Adrenal gland (tissue), 12 donors: Measurements from ENCODE around the gene BACH2. TPM values are rescaled to one million over a fixed set of nuclear protein-coding genes. Genes with fewer than 3 reads are reported as not detected.
"Not testable (repeated sequence)": the region's sequence is repeated elsewhere in the genome, so short reads cannot be mapped to it uniquely, and the experiment has no call there.

ENCODE experiments used
- DNase-seq, 7 donors: peaks; one replicate each; pipeline ENCODE4 v3.0.0-alpha.2; 2019 to 2020
- H3K27ac ChIP-seq, 5 donors: fragments of 200-600 bp; sonication (generic) in 4 of 5; 1 replicate in 3 of 5; 2 replicates in 2 of 5; pipeline versions ENCODE4 v1.5.1 to v1.8.0; 2016 to 2020; ENCODE audit warnings: mild to moderate bottlenecking in 1 of 5
- H3K27me3 ChIP-seq: fragments of 200-600 bp; 2 replicates; pipeline ENCODE4 v1.8.0; 2021
- H3K36me3 ChIP-seq, 2 donors: fragments of 200-600 bp; replicated peaks in 1 of 2; 1 replicate in 1 of 2; 2 replicates in 1 of 2; pipeline versions ENCODE4 v1.5.1 to v1.8.0; 2018 to 2022
- H3K4me1 ChIP-seq, 2 donors: fragments of 200-600 bp; replicated peaks in 1 of 2; 1 replicate in 1 of 2; 2 replicates in 1 of 2; pipeline versions ENCODE4 v1.5.1 to v1.8.0; 2018 to 2021
- H3K4me3 ChIP-seq, 4 donors: fragments of 200-600 bp; sonication (generic) in 3 of 4; one replicate each; pipeline ENCODE4 v1.5.1; 2016 to 2018
- H3K9me3 ChIP-seq, 3 donors: fragments of 200-600 bp; sonication (generic) in 1 of 3; replicated peaks in 1 of 3; 1 replicate in 2 of 3; 2 replicates in 1 of 3; pipeline versions ENCODE4 v1.5.1 to v1.8.0; 2016 to 2021
- POLR2A ChIP-seq, 2 donors: fragments of 450-650 bp; IDR thresholded peaks; one replicate each; pipeline ENCODE4 v1.6.1; 2017; ENCODE audit warnings: antibody characterized with exemption in 2 of 2, mild to moderate bottlenecking in 2 of 2, moderate library complexity in 1 of 2
- WGBS, 4 donors: extraction: QIAGEN DNeasy Blood & Tissue Kit in 2 of 4; methylation state at CpG; one replicate each; pipeline versions ENCODE4 v1.1.5 to v1.1.7; 2013 to 2017; 5-methylcytosine and 5-hydroxymethylcytosine counted together
- intact Hi-C, 2 donors: fragments of 100-400 bp; cut with DNase I; formaldehyde crosslinking; loops; one replicate each; pipeline versions ENCODE4 v1.14.1 to v1.15.0; 2022 to 2023
- polyA plus RNA-seq, 3 donors: library from polyadenylated mRNA; stranded (reverse); fragments of 200-250 nt in 2 of 3; fragments of 350-450 nt in 1 of 3; fragmentation: Illumina TruSeq in 1 of 3; extraction: RNeasy Lipid Tissue Mini Kit (QIAGEN cat#74804) in 1 of 3; gene quantifications; one replicate each; pipeline ENCODE4 v1.2.3, GENCODE V29; 2013 to 2014
- total RNA-seq, 9 donors: library from RNA; depleted of rRNA in 4 of 9; stranded (reverse); fragments of >200 nt in 4 of 9; fragments of 120-200 nt in 1 of 9; fragmentation: NEBNext Ultra II Directional in 1 of 9; extraction: Animal tissue kit (Norgen Biotek cat#: 25700) in 1 of 9; gene quantifications; one replicate each; pipeline versions ENCODE4 v1.1.0 to v1.2.4, GENCODE V29; 2013 to 2023
- TF ChIP-seq, protein P1 (sequence below), 6 experiments: fragments of 450-650 bp in 4 of 6; fragments of 200-600 bp in 2 of 6; sonication (generic) in 1 of 6; IDR thresholded peaks; 1 replicate in 5 of 6; 2 replicates in 1 of 6; pipeline versions ENCODE4 v1.5.1 to v1.8.0; 2016 to 2021; ENCODE audit warnings: antibody characterized with exemption in 6 of 6, mild to moderate bottlenecking in 2 of 6, moderate library complexity in 1 of 6
- donor health status: healthy with polysubstance abuse.
- donor health status: Bipolar disorder and iron deficiency.
- donor health status: DM: yes; HTN: yes; CAD: no.
- donor health status: DM: no; HTN: no; CAD: no.
- donor health status: DM: no; HTN: no; CAD: no.
- donor health status: DM: yes; HTN: yes; CAD: no.

The BACH2 gene
- total and polyA plus RNA-seq, 12 donors, result 0.08 to 2.9 (median 0.83) TPM

DNA sequence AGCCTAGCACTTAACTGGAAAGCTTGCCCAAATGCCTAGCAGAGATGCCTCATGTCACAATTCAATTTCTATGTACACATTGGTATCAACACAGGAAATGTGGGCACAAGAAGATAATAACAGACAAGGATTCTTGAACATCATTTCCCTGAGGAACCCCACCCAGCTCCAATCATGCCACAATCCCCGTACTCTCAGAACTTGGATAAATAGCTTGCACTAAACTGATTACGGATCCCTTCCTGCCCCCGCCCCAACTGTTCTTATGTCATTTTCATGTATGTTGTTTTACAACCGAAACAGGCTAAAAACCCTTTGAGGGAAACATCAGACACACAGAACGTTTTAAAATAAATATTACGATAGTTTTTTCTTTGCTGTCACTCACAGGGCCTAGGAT is 87.1 kb downstream of the BACH2 start:
- Histone ChIP-seq H3K27ac (no peak overlapping the region), H3K4me1 (peaks cover 0 to 7% of the 10 kb centered on the region in 2 donors), H3K9me3 (no peaks in the 10 kb centered on the region), H3K4me3 (no peak overlapping the region), H3K27me3 (no peaks in the 10 kb centered on the region), H3K36me3 (no peaks in the 10 kb centered on the region)
- no peak for DNase-seq
- TF ChIP-seq POLR2A (IDR thresholded peaks at IDR 0.05), result no peak
- TF ChIP-seq, protein P1, sequence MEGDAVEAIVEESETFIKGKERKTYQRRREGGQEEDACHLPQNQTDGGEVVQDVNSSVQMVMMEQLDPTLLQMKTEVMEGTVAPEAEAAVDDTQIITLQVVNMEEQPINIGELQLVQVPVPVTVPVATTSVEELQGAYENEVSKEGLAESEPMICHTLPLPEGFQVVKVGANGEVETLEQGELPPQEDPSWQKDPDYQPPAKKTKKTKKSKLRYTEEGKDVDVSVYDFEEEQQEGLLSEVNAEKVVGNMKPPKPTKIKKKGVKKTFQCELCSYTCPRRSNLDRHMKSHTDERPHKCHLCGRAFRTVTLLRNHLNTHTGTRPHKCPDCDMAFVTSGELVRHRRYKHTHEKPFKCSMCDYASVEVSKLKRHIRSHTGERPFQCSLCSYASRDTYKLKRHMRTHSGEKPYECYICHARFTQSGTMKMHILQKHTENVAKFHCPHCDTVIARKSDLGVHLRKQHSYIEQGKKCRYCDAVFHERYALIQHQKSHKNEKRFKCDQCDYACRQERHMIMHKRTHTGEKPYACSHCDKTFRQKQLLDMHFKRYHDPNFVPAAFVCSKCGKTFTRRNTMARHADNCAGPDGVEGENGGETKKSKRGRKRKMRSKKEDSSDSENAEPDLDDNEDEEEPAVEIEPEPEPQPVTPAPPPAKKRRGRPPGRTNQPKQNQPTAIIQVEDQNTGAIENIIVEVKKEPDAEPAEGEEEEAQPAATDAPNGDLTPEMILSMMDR (IDR thresholded peaks at IDR 0.05), result no peak
- intact Hi-C loops, result no loop called here
- 80 to 85% (median 83%) methylated on average over 6 of the region's 6 CpGs for whole genome bisulfite sequencing, 4 donors

DNA sequence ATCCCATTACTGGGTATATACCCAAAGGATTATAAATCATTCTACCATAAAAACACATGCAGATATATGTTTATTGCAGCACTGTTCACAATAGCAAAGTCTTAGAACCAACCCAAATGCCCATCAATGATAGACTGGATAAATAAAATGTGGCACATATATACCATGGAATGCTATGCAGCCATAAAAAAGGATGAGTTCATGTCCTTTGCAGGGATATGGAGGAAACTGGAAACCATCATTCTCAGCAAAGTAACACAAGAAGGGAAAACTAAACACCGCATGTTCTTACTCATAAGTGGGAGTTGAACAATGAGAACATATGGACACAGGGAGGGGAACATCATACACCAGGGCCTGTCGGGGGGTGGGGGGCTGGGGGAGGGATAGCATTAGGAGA is 88.0 kb downstream of the BACH2 start:
- H3K9me3 ChIP-seq, H3K36me3 ChIP-seq, DNase-seq, H3K27me3 ChIP-seq, intact Hi-C loops, H3K4me1 ChIP-seq, H3K27ac ChIP-seq, H3K4me3 ChIP-seq: not testable (repeated sequence)
- WGBS, 4 donors, result 95 to 100% (median 97%) methylated on average over 2 of the region's 2 CpGs

GRCh38 chr6:90204327-90205056 is 92.2 kb downstream of the BACH2 start:
- no peaks in the 10 kb centered on the region for H3K4me1 ChIP-seq
- no peaks in the 10 kb centered on the region for H3K9me3 ChIP-seq
- H3K36me3 ChIP-seq, result no peaks in the 10 kb centered on the region
- no peaks in the 10 kb centered on the region for H3K27me3 ChIP-seq
- no peak for DNase-seq
- TF ChIP-seq, protein P1 (IDR thresholded peaks at IDR 0.05), result no peak
- no peak for TF ChIP-seq POLR2A (IDR thresholded peaks at IDR 0.05)
- H3K27ac ChIP-seq, result no peak overlapping the region
- intact Hi-C loops, result no loop called here
- WGBS, 4 donors, result 81 to 88% (median 86%) methylated on average over 7 of the region's 7 CpGs
- no peak overlapping the region for H3K4me3 ChIP-seq

DNA sequence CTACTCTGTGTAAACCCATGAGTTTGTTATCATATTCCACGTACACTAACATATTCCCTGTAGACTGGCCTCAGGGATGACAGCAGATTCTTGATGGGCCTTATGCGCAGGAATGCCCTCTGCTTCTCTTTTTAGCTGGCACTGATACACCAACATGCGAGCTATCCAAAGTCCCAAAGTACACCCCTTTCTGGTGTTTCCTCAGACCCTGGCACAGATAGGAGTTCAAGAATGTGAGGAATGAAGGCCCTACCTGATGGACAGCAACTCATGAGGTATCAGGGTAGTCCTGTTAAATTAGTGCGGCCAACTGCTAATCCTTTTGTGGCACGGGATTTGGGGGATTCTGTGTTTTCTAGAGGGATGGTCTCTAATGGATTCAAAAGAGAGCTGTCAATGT is 93.0 kb downstream of the BACH2 start:
- no peaks in the 10 kb centered on the region for H3K4me1 ChIP-seq
- intact Hi-C loops, result no loop called here
- H3K9me3 ChIP-seq, result no peaks in the 10 kb centered on the region
- H3K27ac ChIP-seq, result no peak overlapping the region
- DNase-seq, result no peak
- H3K4me3 ChIP-seq, result no peak overlapping the region
- H3K36me3 ChIP-seq, result no peaks in the 10 kb centered on the region
- H3K27me3 ChIP-seq, result no peaks in the 10 kb centered on the region
- TF ChIP-seq, protein P1 (IDR thresholded peaks at IDR 0.05), result no peak
- TF ChIP-seq POLR2A (IDR thresholded peaks at IDR 0.05), result no peak
- WGBS, 4 donors, result 78 to 96% (median 87%) methylated on average over 5 of the region's 5 CpGs

- H3K36me3 ChIP-seq, result no peaks in the 10 kb centered on the region
- WGBS, 4 donors, result 78 to 80% (median 79%) methylated on average over 2 of the region's 2 CpGs
- no peaks in the 10 kb centered on the region for H3K27me3 ChIP-seq
- no peak for DNase-seq
- TF ChIP-seq, protein P1 (IDR thresholded peaks at IDR 0.05), result no peak
- TF ChIP-seq POLR2A (IDR thresholded peaks at IDR 0.05), result no peak
- H3K27ac ChIP-seq, result no peak overlapping the region
- H3K4me1 ChIP-seq, result no peaks in the 10 kb centered on the region
- no peak overlapping the region for H3K4me3 ChIP-seq
- no peaks in the 10 kb centered on the region for H3K9me3 ChIP-seq
- intact Hi-C loops, result no loop called here
Measured at GRCh38 chr6:90202156-90202555, 94.5 kb downstream of the BACH2 start.
